GM12878 (cell line): ENCODE results near the gene PCBP4. TPM values are rescaled to one million over a fixed set of nuclear protein-coding genes. Genes with fewer than 3 reads are reported as not detected.
A peak's percentile ranks its signal among the peaks of the same experiment; 100 is the strongest.

Experiments
- ATAC-seq: fragments of 200-7000 bp; cut with Tn5 transposase; 3 replicates; pipeline ENCODE4 v1.9.1; 2020; ENCODE audit warnings: mild to moderate bottlenecking, moderate library complexity
- BruUV-seq: library from RNA; stranded (reverse); fragments of 400-500 nt; replicated peaks from 2 replicates; lab custom pipeline; 2021; lab: Mats Ljungman, UMichigan
- CTCF ChIA-PET: fragments of 300-600 bp; sonication (Branson Sonifier 250); formaldehyde crosslinking; extraction: SDS; loops from one replicate; lab custom pipeline; 2021; ENCODE audit warnings: inconsistent platforms; lab: Yijun Ruan, JAX
- POLR2A ChIA-PET: fragments of 350-600 bp; formaldehyde crosslinking; extraction: SDS; loops from one replicate; lab custom pipeline; 2021; ENCODE audit warnings: inconsistent platforms; lab: Charles Lee
- RAD21 ChIA-PET: fragments of 300-600 bp; sonication (Branson Sonifier 250); formaldehyde crosslinking; loops from one replicate; lab custom pipeline; 2023; ENCODE audit warnings: antibody characterized with exemption; ENCODE audit not compliant: unreplicated experiment; lab: Charles Lee
- SMC1A ChIA-PET: fragments of 300-600 bp; sonication (Branson Sonifier 250); formaldehyde crosslinking; loops from one replicate; lab custom pipeline; 2023; ENCODE audit not compliant: unreplicated experiment, uncharacterized antibody; lab: Charles Lee
- DNase-seq: peaks from one replicate; pipeline ENCODE4 v3.0.0-alpha.2; 2011; ENCODE audit warnings: low read depth, low spot score
- FAIRE-seq: peaks from 3 replicates; lab custom pipeline; 2011; peaks lifted over from hg19 to GRCh38; lab: Jason Lieb, UNC
- H2AFZ ChIP-seq: 2 replicates; pipeline ENCODE4 v1.6.0; 2011; ENCODE audit warnings: low read depth, low read length, control low read depth; ENCODE audit not compliant: control insufficient read depth
- H3K27ac ChIP-seq: 2 replicates; pipeline ENCODE4 v1.5.1; 2011; ENCODE audit warnings: control low read depth; ENCODE audit not compliant: control insufficient read depth, insufficient read depth
- H3K27me3 ChIP-seq, 2 experiments: replicated peaks in 1 of 2; 2 replicates each; pipeline versions ENCODE4 v1.6.0 to v1.6.1; 2011; ENCODE audit warnings: low read length in 1 of 2; ENCODE audit not compliant: control insufficient read depth in 2 of 2, insufficient read depth in 2 of 2
- H3K36me3 ChIP-seq, 2 experiments: 2 replicates each; pipeline ENCODE4 v1.5.1; 2011; ENCODE audit warnings: low read length in 1 of 2; ENCODE audit not compliant: control insufficient read depth in 2 of 2, insufficient read depth in 2 of 2
- H3K4me1 ChIP-seq: 2 replicates; pipeline ENCODE4 v1.6.1; 2011; ENCODE audit warnings: mild to moderate bottlenecking, low read length, moderate library complexity, mixed read lengths; ENCODE audit not compliant: control insufficient read depth, insufficient read depth
- H3K4me2 ChIP-seq: 2 replicates; pipeline ENCODE4 v1.6.0; 2011; ENCODE audit warnings: control low read depth; ENCODE audit not compliant: control insufficient read depth, insufficient read depth
- H3K4me3 ChIP-seq: fragments of 200-600 bp; sonication (generic); 2 replicates; pipeline ENCODE4 v1.5.1; 2016
- H3K79me2 ChIP-seq: 2 replicates; pipeline ENCODE4 v1.6.0; 2011; ENCODE audit warnings: low read length; ENCODE audit not compliant: control insufficient read depth, insufficient read depth
- H3K9ac ChIP-seq: 2 replicates; pipeline ENCODE4 v1.8.0; 2011; ENCODE audit warnings: low read length, control low read depth, mixed read lengths; ENCODE audit not compliant: control insufficient read depth, insufficient read depth
- H3K9me3 ChIP-seq: replicated peaks from 3 replicates; pipeline ENCODE4 v1.5.1; 2011; ENCODE audit warnings: mild to moderate bottlenecking, low read length; ENCODE audit not compliant: control insufficient read depth, insufficient read depth
- H4K20me1 ChIP-seq: 2 replicates; pipeline ENCODE4 v1.6.0; 2011; ENCODE audit not compliant: control insufficient read depth, insufficient read depth
- JUND ChIP-seq: IDR thresholded peaks from 2 replicates; pipeline ENCODE4 v1.6.1; 2012; ENCODE audit warnings: low read depth, mild to moderate bottlenecking, low read length, improper control_type of control experiment, moderate library complexity
- LARP7 ChIP-seq: fragments of 450-650 bp; IDR thresholded peaks from 2 replicates; pipeline ENCODE4 v1.6.1; 2017; ENCODE audit warnings: mild to moderate bottlenecking
- MYB ChIP-seq: fragments of 150-350 bp; IDR thresholded peaks from 2 replicates; pipeline ENCODE4 v1.6.1; 2014; ENCODE audit warnings: mild to moderate bottlenecking, low read depth, low read length, borderline replicate concordance
- NBN ChIP-seq: fragments of 450-650 bp; IDR thresholded peaks from 2 replicates; pipeline ENCODE4 v1.6.1; 2016
- NFYB ChIP-seq: IDR thresholded peaks from 2 replicates; pipeline ENCODE4 v1.6.1; 2011; ENCODE audit warnings: low read depth, mild to moderate bottlenecking, low read length, improper control_type of control experiment, moderate library complexity; ENCODE audit not compliant: insufficient read depth
- RAD51 ChIP-seq: fragments of 450-650 bp; IDR thresholded peaks from 2 replicates; pipeline ENCODE4 v1.6.1; 2016; ENCODE audit warnings: moderate library complexity, mild to moderate bottlenecking, inconsistent platforms
- RB1 ChIP-seq: fragments of 450-650 bp; formaldehyde crosslinking; IDR thresholded peaks from 2 replicates; pipeline ENCODE4 v1.6.1; 2017; ENCODE audit warnings: mild to moderate bottlenecking, borderline replicate concordance
- TBL1XR1 ChIP-seq: IDR thresholded peaks from 2 replicates; pipeline ENCODE4 v1.6.1; 2012; ENCODE audit warnings: low read depth, low read length, improper control_type of control experiment
- USF2 ChIP-seq: IDR thresholded peaks from 2 replicates; pipeline ENCODE4 v1.6.1; 2011; ENCODE audit warnings: low read depth, low read length, improper control_type of control experiment, borderline replicate concordance
- ZNF384 ChIP-seq: IDR thresholded peaks from 2 replicates; pipeline ENCODE4 v1.6.1; 2012; ENCODE audit warnings: low read depth, mild to moderate bottlenecking, low read length, improper control_type of control experiment, borderline replicate concordance
- ZNF687 ChIP-seq: fragments of 450-650 bp; IDR thresholded peaks from 2 replicates; pipeline ENCODE4 v1.6.1; 2017; ENCODE audit warnings: mild to moderate bottlenecking, moderate library complexity
- WGBS: methylation state at CpG from one replicate; pipeline ENCODE4 v1.1.6; 2016; ENCODE audit warnings: low lambda C conversion rate; ENCODE audit not compliant: insufficient replicate concordance, insufficient coverage; ENCODE audit errors: missing lambda C conversion rate; 5-methylcytosine and 5-hydroxymethylcytosine counted together
- in situ Hi-C: fragments of 300-500 bp; cut with MboI; formaldehyde crosslinking; loops from 9 replicates; pipeline ENCODE4 v1.14.3; 2018; ENCODE audit warnings: mixed read lengths
- intact Hi-C: fragments of 100-400 bp; cut with micrococcal nuclease; formaldehyde crosslinking; loops from one replicate; pipeline ENCODE4 v1.14.2; 2022; ENCODE audit not compliant: unreplicated experiment
- polyA plus RNA-seq, 11 experiments: library from polyadenylated mRNA; depleted of rRNA in 4 of 11; unstranded in 6 of 11; stranded (reverse) in 5 of 11; fragments of >200 nt; fragmentation: Nextera tagmentation in 4 of 11; fragmentation: Illumina TruSeq in 1 of 11; extraction: Ambion mirVana in 4 of 11; extraction: Trizol in 1 of 11; gene quantifications; 1 replicate in 1 of 11; 2 replicates in 10 of 11; pipeline versions ENCODE4 v1.2.1 to v1.2.3, GENCODE V29; 2011 to 2016; ENCODE audit warnings: inconsistent platforms in 2 of 11, missing spikeins in 2 of 11, low read depth in 1 of 11
- total RNA-seq, 4 experiments: library from RNA; depleted of rRNA in 3 of 4; stranded (reverse); fragments of >200 nt in 3 of 4; fragmentation: Illumina TruSeq in 1 of 4; extraction: Trizol in 1 of 4; gene quantifications; 2 replicates each; pipeline versions ENCODE4 v1.2.1 to v1.2.3, GENCODE V29; 2013 to 2021
- TF ChIP-seq, protein P1 (sequence below): fragments of 450-650 bp; IDR thresholded peaks from 2 replicates; pipeline ENCODE4 v1.6.1; 2018; ENCODE audit warnings: borderline replicate concordance, mild to moderate bottlenecking; ENCODE audit not compliant: partially characterized antibody

Gene PCBP4
- total and polyA plus RNA-seq, 10 of the 15 experiments (the other 5 are each of a cell fraction or from before 2014, with no cell fraction given), result 0.05 to 14.5 (median 4.2) TPM

- TF ChIP-seq, protein P1, sequence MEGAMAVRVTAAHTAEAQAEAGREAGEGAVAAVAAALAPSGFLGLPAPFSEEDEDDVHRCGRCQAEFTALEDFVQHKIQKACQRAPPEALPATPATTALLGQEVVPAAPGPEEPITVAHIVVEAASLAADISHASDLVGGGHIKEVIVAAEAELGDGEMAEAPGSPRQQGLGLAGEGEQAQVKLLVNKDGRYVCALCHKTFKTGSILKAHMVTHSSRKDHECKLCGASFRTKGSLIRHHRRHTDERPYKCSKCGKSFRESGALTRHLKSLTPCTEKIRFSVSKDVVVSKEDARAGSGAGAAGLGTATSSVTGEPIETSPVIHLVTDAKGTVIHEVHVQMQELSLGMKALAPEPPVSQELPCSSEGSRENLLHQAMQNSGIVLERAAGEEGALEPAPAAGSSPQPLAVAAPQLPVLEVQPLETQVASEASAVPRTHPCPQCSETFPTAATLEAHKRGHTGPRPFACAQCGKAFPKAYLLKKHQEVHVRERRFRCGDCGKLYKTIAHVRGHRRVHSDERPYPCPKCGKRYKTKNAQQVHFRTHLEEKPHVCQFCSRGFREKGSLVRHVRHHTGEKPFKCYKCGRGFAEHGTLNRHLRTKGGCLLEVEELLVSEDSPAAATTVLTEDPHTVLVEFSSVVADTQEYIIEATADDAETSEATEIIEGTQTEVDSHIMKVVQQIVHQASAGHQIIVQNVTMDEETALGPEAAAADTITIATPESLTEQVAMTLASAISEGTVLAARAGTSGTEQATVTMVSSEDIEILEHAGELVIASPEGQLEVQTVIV, result no peak
- no peak for TF ChIP-seq TBL1XR1
These were observed 17.0 kb upstream of the PCBP4 start (continued) for GRCh38 chr3:51984269-51984647.

- no peaks in the 10 kb centered on the region for H3K36me3 ChIP-seq
- intact Hi-C loops, result no loop called here
- DNase-seq, result no peak
- no peaks in the 10 kb centered on the region for H3K27me3 ChIP-seq
- in situ Hi-C loops, result no loop called here
- peak overlapping the region; percentile 97 for H3K4me3 ChIP-seq
- peaks cover 8% of the 10 kb centered on the region for H3K4me1 ChIP-seq
- H3K27ac ChIP-seq, result peak overlapping the region; percentile 73
- H2AFZ ChIP-seq, result peak overlapping the region; percentile 91
- peak overlapping the region; percentile 83; the same call in 1 of the 2 replicates for H3K9ac ChIP-seq
- RAD21 ChIA-PET, result interaction anchor here (0.9 to 3.3 kb wide), 5 partner anchors 9 to 138 kb away, joined by 3 to 30 read pairs (median 5); partner anchors contain the start of genes ABHD14A, ABHD14B, PARP3 and PCBP4
- CTCF ChIA-PET, result interaction anchor here (0.6 to 4.6 kb wide), 15 partner anchors 9 to 429 kb away, joined by 3 to 56 read pairs (median 4); partner anchors contain the start of genes ABHD14A, ABHD14B, PARP3 and PCBP4
- POLR2A ChIA-PET, result interaction anchor here (0.8 to 4.0 kb wide), 7 partner anchors 10 to 1417 kb away, joined by 3 to 30 read pairs (median 5); partner anchors contain the start of genes ABHD14A, ABHD14B, C3orf18 and DUSP7
- H3K9me3 ChIP-seq, result no peaks in the 10 kb centered on the region
- TSS peak; percentile 96 for BruUV-seq
- SMC1A ChIA-PET, result interaction anchor here (1.3 to 2.8 kb wide), 3 partner anchors 10 to 40 kb away, joined by 8 to 17 read pairs (median 12); partner anchors contain the start of genes ABHD14A, ABHD14B and RPL29
- H3K79me2 ChIP-seq, result peaks cover 3% of the 10 kb centered on the region
- ATAC-seq, result no peak
- H4K20me1 ChIP-seq, result no peaks in the 10 kb centered on the region
- no peak for FAIRE-seq
- 77% methylated on average over 22 of the region's 22 CpGs for WGBS
- peak overlapping the region; percentile 96 for H3K4me2 ChIP-seq
- 0 out of 2 replicates have a peak, but pooled peaks have one; percentile 35 for TF ChIP-seq ZNF384
- no peak for TF ChIP-seq LARP7
- TF ChIP-seq ZNF687, result 0 out of 2 replicates have a peak, but pooled peaks have one; percentile 3
- no peak for TF ChIP-seq JUND
- no peak for TF ChIP-seq USF2
- TF ChIP-seq MYB, result no peak
- peak; percentile 59; the same call in 1 of the 2 replicates for TF ChIP-seq NBN
- 0 out of 2 replicates have a peak, but pooled peaks have one; percentile 1 for TF ChIP-seq RAD51
- no peak for TF ChIP-seq RB1
- TF ChIP-seq NFYB, result no peak
These were observed 16.5 kb upstream of the PCBP4 start for GRCh38 chr3:51983578-51984268.
